Activated CD4-positive, CD25-positive, alpha-beta regulatory T cell treated with anti-CD3 and anti-CD28 coated beads, Interleukin-2, amount 50 U/mL, for 72 hours (primary cell): ENCODE measurements around the gene SBF2.
"Not testable (repeated sequence)": the region's sequence is repeated elsewhere in the genome, so short reads cannot be mapped to it uniquely, and the experiment has no call there.

Source experiments
- DNase-seq: peaks from one replicate; pipeline ENCODE4 v3.0.0; 2021

SBF2 gene

DNA sequence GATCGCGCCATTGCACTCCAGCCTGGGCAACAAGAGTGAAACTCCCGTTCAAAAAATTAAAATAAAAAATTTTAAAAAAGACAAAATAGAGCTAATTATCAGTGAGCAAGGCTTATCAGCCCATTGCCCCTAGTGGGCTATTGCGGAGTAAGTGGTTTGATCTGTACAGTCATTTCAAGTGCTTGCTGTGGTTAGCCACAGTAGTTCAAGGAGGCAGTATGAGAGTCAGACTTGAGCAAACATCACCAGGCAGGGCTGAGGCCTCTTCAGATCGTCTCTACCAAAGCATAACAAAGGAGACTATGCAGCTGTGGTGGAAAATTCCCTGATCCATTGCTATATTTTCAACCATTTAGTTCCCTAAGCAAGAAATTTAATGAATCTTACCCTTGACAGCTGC, 4.3 kb upstream of the SBF2 start:
- DNase-seq = peak; percentile 37

DNA sequence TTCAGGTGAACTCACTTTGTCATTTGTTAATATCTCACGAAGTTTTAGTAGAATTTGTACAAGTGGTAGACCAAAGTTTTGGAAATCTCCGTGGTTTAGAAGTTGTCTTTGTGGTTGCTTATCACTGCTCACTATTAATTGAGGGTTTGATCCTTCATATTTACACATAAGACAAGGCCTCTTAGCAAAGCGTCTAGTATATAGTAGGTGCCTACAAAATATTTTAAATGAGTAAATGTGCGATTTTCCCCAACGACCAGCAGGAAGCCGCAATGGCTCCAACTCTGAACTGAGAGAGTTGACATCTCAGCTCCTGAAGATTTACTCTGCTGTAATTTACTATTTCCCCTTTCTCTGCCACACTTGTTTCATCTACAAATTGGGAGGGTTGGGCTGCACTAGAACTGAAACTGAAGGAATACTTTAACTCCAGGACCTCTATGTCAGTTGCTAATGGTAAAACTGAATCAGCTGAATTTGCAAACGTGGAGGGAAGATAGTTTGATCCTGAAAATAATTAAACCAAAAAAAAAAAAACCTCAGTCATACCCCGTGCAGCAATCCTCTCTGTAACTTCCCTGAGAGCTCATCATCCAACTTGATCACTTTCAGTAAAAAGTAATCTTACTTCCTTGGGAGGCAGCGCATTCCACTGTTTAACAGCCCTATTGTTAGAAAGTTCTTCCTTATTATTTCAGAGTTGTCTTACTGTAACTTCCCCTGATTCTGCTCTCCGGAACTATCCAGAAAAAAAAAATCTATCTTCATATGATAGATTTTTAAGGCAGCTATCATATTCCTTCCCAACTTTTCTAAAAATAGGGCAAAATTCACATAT, 1.3 kb upstream of the SBF2 start:
- no peak for DNase-seq

DNA sequence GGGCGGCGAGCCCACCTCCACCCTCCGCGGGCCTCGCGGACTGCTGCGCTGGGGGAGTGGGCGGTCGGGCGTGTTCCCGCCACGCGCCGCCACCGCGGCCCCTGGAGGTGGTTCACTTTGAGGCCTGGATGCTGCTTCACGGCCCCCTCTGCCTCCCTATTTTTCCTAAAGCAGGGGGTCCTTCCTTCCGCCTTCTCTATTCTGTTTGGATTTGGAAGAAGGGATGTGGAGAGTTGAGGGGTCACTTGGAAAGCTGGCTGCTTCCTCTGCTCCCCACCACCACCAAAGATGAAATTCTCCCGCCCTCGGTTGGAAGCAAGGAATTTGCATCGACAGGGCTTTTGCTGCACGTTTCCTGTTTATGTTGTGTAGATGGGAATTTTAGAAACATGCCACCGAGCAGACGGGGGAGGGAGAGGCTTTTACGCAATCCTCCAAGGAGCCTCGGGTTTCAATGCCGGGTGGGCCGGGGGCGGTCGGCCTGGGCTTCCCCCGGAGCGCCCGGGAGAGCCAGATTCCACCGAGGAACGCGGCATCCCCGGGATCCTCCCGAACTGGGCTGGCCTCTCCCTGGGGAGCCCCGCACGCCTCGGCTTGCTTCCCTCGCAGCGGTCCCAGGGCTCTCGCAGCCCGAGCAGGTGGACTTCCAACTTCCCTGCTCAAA, 403 bp upstream of the SBF2 start:
- DNase-seq = no peak

DNA sequence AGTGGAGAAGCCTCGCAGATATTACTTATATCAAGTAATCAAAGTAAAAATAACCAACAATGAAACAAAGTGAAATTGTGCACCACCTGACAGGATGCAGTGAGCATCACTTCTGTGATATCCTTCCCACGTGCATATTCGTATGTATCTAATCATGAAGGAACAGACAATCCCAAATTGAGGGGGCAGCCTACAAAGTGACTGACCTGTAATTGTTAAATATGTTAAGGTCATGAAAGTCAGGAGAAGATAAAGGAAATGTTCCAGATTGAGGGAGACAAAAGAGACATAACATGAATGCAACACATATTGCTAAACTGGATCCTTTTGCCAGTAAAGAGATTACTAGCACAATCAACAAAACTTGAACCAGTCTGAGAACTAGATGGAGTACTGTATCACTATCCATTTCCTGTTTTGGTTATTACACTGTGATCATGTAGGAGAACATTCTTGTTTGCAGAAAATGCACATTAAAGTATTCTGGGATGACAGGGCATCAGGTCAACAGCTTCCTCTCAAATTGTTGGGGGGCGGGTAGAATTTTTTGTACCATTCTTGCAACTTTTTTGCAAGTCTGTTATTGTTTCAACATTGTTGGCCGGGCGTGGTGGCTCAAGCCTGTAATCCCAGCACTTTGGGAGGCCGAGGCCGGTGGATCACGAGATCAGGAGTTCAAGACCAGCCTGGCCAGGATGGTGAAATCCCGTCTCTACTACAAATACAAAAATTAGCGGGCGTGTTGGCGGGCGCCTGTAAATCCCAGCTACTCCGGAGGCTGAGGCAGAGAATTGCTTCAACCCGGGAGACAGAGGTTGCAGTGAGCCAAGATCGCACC, 2.0 kb downstream of the SBF2 start:
- DNase-seq = no peak

DNA sequence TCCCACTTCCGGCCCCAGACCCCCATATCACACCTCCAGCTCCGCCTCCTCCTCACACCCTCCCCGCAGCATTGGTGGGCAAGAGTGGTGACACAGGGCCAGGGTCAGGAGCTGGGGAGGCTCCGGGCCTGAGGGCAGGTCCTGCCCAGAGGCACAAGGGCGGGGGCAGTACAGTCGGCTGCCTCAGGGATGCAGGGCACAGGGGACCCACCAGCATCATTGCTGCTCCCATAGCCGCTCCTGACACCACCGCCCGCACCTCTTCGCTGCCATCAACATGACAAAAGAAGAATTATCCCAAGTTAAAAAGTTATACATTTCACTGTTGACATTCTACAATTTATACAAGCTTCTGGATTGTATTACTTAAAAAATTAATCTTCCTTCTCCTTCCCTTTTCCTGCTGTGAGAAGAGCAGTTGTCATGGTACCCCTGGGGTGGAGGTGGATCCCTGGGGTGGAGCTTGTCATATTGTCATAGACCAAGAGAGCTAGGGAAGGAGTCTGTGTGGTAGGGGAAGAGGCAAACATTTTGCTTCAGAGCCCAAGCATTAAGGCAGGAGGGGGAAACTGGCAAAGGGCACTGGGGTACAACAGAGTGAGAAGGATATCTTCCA, 4.1 kb downstream of the SBF2 start:
- no peak for DNase-seq

DNA sequence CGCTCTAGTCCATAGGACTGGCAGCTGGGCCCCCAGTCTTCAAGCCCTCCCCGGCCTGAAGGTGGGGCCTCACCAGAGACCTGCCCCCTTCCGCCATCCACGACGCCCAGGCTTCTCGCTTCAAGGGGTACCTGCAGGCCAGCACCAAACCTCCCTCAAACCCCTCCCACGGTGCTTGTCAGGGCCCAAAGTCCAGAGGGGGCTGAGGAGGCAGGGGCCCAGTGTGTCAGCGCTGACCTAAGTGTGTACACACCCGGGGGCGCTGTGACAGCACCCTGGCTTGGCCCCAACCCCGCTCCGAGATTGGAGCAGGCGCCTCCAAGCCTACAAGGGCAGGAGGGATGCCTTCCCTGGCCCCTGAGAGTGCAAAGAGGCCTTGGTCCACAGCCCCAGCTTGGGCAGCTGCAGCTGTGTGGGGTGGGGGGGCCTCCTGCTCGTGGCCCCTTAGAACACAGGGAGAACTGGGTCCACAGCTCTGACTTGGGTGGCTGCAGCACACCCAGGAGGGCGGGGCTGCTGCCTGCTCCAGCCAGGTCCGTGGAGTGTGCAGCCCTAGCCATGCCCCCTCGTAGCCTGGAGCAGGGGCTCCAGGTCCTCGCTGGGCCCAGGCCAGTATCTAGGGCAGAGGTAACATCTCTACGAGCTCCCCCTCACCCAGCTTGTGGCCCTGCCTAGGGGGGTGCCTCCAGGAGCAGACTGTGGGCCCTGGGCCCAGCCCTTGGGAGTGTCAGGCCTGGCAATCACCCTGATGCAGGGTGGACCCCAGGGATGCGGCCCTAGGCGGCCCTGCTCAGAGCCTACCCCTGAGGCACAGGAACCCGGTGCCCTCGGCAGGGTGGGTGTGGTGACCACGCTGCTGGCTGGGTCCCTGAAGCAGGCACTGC, 4.9 kb downstream of the SBF2 start:
- DNase-seq = no peak

DNA sequence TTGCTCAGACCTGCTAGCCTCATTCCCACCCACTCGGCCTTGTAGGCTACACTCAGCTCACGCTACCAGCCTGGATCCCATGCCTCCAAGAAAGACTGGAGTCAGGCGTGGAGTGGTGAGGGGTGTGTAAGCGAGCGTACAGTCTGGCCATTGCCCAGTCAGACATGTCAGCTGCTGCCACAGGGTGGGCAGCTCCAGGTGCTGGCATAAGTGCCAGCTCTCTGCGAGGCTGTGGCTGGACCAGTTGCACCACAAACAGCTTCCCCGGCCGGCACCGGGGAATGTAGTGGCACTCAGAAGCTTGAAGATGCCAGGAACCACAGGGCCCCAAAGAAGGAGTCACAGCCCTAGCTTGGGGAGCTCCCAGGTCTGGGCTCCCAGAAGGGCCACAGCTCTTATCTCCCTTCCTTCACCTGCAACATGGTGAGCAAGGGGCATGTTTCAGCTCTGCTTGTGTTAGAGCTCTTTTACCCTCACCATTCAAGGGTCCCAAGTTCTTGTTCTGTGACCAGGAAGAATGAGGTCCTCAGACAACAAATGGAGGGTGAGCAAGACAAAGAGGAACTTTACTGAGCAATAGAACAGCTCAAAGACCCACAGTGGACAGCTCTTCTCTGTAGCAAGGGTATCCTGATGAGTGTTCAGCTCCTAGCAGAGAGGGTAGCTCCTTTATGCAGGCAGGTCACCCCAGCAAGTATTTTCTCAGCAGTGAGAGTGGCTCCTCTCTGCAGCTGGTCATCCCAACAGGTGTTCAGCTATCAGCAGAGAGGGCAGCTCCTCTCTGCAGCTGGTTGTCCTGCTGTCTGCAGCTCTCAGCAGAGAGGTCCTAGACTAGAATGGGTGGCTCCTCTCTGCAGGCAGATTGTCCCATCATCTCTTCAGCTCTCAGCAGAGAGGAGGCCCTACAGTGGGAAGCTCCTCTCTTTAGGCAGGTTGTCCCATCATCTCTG, 6.0 kb downstream of the SBF2 start:
- no peak for DNase-seq

DNA sequence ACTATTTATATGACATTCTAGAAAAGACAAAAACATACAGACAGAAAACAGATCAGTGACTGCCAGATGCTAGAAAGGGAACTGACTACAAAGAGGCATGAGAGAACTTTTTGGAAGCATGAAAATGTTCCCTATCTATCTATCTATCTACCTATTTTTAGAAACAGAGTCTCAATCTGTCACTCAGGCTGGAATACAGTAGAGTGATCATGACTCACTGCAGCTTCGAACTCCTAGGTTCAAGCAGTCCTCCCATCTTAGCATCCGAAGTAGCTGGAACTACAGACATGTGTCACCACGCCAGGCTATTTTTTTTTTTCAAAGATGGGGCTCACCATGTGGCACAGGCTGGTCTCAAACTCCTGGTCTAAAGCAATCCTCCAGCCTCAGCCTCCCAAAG, 6.9 kb downstream of the SBF2 start:
- DNase-seq = no peak

DNA sequence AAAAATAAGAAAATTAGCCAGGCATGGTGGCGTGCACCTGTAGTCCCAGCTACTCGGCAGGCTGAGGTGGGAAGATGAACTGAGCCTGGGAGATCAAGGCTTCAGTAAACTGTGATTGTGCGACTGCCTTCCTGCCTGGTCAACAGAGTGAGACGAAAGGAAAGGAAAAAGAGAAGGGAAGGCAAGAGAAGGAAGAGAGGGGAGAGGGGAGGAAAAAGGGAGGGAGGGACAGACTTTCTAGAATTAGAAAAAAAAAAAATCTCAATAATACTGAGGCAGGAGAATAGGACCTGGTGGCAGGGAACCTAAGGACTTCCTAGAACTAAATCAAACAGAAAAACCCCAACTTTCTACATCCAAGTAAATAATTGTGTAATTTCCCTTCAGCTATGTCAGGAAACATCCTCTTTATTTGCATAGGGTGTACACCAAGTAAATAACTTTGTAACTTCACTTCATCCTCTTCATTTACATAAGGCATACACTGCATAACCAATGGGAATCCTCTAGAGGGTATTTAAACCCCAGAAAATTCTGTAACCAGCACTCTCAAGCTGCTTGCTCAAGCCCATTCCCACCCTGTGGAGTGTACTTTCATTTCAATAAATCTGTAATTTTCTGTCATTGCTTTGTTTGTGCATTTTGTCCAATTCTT, 8.7 kb downstream of the SBF2 start:
- DNase-seq = no peak

DNA sequence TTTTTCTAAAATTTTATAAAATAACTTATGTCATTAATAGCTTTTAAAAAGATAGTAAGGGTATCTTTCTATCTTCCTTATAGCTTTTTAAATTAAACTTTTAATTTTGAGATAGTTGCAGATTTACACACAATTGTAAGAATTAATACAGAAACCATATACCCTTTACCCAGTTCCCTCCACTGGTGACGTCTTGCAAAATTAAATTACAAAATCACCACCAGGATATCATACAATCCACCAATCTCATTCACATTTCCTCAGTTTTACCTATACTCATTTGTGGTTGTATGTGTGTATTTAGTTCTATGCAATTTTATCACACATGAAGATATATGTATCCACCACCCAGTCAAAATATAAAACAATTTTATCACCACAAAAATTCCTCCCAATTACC, 10.0 kb downstream of the SBF2 start:
- no peak for DNase-seq

DNA sequence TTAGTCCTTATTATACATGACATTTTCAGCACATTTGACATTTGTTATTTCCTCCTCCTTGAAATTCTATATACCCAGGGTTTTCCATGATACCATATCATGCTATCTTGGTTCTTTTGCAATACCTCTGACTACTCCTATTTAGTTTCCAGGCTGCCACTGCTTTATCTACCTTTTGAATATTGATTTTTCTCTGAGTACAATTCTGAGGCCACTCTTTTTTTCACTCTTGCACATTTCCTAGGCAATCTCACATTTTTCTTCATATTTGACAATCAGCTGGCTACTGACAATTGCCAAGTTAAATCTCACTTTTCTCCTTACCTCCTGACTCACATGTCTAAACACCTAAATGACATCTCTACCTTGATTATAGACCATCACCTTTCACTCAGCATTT, 11.9 kb downstream of the SBF2 start:
- DNase-seq = no peak

DNA sequence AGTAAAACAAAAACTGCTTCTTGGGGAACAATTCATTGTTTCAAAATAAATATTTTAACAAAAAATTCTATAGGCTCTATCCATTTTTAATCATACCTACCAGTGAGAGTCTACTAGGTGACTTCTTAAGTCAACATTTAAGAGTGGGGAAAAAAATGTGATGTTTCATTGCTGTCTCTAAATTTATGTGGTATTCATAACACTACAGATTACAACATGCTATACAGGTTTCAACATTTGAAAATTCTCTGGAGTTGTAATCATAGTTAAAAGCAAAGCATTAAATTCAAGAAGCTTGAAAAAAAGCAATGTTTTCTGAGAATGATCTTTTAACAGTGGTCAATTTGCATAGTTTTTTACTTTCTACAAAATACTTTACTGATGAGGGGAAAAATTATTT, 18.3 kb downstream of the SBF2 start:
- DNase-seq = no peak

DNA sequence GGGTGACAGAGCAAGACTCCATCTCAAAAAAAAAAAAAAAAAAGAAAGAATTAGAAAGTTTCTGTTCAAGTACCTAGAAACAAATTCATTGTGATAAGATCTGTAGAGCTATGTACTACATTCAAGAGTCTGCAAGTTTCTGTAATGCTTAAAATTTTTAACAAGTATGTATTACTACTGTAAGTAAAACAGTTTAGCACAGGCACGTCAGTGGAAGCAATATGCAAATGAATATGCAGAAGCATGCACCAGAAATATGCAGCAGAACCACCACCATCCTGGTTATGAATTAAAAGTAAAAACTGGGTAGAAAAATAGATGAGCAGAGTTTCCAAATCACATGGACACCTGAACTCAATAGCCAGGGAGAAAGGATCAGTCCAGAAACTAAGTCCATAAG, 19.3 kb downstream of the SBF2 start:
- no peak for DNase-seq

DNA sequence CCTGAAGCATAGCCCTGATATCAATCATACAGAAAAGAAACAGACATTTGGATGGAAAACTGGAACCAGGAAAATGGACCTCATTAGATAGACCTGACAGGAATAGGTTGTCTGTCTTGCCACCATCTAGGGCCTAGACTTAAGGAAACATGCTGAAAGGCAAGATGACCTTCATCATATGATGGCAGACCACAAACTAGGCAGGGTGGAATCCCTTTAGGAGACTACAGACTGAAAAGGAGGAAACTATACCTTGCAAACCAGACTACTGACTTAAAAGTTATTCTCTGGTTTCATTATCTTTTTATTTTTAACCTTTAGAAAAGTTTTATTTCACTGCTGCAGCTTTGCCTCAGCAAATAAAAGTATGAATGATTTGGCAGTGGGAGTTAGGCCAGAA, 20.3 kb downstream of the SBF2 start:
- DNase-seq = no peak

DNA sequence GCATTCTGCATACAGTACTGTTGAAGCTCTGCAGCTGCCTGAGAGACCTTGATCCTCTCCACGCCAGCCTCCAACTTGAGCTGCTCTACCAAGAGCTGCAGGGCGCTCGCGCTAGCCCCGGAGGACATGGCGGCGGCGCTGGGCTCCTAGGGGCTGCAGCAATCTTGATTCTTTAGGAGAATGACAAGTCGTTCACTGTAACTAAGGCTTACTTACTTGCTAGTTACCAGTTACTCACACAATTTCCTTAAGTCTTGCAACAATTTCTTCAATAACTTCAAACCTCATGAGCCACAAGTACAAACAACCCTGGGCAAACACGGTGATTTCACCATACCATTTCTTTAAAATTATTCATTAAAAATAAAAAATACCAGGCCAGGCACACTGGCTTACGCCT, 21.9 kb downstream of the SBF2 start:
- no peak for DNase-seq

DNA sequence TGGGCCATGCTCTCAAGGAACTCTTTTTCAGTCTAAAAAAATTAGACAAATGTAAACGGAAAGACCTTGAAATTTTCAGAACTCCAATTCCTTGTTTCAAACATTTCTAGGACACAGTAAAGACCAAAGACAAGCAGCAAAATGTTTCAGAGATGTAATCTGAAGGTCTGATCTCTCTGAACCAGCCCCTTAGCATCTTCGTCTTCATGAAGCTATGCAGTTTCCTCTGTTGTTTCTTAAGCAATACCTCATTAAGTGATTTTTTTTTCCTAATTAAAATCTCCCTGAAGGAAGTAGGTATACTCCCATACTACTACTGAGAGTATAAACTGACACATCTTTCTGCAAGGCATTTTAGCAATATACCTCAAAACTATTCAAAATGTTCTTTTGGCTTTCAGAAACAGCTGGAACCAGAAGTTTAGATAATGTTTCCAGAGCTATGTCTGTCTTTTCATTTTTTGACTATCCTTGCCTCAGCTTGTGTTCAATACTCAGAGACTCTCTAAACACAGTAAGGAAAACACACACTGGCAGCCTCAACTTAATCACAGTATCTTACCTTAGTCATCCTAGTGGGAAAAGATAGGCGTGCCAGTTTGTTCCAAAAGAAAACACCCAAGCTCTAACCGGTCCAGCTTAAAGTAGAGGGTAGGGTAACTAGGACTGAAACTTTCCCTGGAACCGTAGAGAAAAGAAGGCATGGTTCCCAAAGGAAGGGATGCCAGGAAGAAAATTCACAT, 25.1 kb downstream of the SBF2 start:
- no peak for DNase-seq

DNA sequence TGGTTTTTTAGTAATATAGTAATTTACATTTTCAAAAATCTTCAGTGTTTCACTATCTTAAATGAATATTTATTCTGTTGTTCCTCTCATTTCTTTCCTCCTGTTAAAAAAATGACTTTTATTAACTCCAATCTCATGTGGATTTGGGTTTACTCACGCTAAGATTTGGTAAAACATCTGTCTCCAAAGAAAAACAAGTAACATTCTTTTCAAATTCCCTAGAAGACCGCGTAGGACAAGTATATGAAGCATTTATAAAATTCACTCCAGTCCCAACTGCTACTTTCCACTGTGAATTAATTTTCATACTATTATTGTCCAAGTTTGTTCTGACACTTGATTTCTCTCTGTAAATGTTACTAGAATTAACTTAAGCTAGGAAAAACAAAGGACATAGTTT, 26.2 kb downstream of the SBF2 start:
- no peak for DNase-seq

DNA sequence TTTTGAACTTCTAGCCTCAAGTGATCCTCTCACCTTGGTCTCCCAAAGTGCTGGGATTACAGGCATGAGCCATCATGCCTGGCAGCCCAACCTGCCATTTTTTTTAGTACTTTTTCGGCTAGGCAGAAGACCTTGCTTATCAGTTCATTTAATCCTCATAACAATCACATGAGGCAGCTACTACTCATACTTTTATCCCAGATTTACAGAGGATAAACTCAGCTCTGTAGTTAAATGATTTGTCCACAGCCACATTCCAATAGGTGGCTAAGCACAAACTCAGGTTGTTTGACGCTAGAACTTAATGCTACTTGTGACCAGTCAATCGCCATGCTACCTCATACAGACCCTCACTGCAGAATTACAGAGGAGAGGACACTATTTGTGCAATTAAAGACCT, 28.1 kb downstream of the SBF2 start:
- no peak for DNase-seq

DNA sequence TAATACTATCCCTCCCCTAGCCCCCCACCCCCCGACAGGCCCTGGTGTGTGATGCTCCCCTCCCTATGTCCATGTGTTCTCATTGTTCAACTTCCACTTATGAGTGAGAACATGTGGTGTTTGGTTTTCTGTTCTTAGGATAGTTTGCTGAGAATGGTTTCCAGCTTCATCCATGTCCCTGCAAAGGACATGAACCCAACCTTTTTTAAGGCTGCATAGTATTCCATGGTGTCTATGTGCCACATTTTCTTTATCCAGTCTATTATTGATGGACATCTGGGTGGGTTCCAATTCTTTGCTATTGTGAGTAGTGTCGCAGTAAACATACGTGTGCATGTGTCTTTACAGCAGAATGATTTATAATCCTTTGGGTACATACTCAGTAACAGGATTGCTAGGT, 29.3 kb downstream of the SBF2 start:
- not testable (repeated sequence) for DNase-seq

DNA sequence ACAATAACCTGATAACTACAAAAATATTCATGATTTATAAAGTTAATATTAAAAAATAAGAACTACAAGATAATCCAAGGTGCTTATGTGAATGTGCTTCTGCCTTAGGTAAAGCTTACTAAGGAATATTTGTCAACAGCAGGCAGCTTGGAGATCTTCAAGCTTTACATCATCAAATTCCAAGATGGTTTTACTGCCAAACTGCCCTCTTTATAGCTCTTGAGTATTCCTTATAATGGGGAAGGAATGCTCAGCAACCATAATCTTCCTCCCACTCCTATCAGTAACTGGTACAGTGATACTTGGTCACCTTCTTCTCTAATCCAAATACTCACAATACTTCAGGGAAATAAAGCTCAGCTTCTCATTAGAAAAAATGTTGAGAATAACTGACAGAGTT, 30.1 kb downstream of the SBF2 start:
- DNase-seq = no peak
